GM12801 (cell line): ENCODE measurements around the gene CEP192.

ENCODE experiments used
- CTCF ChIP-seq: IDR thresholded peaks from one replicate; pipeline ENCODE4 v1.5.1; 2011; ENCODE audit warnings: control low read depth; ENCODE audit not compliant: insufficient read length; ENCODE audit errors: extremely low read depth

Gene CEP192

GRCh38 chr18:13126966-13127598 is 135.9 kb downstream of the CEP192 start:
- TF ChIP-seq CTCF, result no peak

- TF ChIP-seq CTCF, result no peak
These were observed 140.1 kb downstream of the CEP192 start for GRCh38 chr18:13131283-13131682.

DNA sequence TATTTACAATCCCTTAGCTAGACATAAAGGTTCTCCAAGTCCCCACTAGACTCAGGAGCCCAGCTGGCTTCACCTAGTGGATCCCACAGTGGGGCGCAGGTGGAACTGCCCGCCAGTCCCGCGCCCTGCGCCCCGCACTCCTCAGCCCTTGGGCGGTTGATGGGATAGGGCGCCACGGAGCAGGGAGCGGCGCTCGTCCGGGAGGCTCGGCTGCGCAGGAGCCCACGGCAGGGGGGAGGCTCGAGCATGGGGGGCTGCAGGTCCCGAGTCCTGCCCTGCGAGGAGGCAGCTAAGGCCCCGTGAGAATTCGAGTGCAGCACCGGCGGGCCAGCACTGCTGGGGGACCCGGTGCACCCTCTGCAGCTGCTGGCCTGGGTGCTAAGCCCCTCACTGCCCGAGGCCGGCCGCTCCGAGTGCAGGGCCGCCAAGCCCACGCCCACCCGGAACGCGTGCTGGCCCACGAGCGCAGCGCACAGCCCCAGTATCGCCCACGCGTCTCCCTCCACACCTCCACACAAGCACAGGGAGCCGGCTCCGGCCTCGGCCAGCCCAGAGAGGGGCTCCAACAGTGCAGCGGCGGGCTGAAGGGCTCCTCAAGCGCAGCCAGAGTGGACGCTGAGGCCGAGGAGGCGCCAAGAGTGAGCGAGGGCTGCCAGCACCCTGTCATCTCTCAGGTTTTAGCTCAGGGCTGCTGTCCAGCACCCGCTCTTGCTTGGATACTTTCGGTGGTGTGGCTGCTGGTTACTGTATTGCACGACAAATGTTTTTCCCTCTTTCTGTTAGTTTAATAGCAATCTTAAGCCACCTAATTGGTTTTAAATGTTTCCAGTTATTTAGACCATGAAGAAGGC is 143.6 kb downstream of the CEP192 start:
- no peak for TF ChIP-seq CTCF

GRCh38 chr18:13136056-13136903 is 145.1 kb downstream of the CEP192 start:
- no peak for TF ChIP-seq CTCF

DNA sequence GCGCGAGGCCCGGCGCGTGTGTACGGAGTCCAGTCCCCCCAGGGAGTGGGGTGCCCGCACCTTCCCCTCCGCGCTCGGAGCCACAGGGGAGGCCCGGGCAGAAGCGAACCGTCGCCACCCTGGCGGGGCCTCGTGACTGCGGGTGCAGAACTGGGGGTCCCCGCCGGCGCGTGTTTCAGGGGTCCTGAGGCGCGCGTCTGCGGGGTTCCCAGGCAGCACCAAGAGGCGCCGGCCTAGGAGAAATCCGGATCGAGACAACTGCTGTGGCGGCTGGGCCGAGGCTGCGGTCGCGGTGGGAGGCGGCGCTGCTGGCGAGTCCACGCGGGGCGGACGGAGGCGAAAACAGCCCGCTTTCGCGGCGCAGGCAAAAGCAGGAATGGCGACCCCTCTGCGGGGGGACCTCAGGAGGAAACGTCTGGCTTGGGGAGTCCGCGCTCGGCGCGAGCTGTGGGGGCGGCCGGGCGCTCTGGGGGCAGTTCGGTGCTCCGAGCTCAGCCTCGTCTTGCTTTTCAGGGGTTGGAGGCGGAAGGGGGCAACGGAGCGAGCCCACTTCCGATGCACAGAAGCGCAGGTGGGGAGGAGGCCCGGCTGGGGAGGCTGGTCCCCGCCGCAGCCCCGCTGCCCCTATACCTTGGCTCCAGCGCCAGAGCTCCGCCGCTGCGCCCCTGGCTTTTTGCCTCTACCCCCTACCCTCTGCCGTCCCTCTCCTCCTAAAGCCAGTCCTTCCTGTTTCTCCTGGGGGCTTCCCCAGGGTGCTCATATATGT is 145.9 kb downstream of the CEP192 start:
- no peak for TF ChIP-seq CTCF

- no peak for TF ChIP-seq CTCF
These were observed 146.7 kb downstream of the CEP192 start for GRCh38 chr18:13137670-13138419.
